SK-N-SH treated with all-trans-retinoic acid at 6 μM for 48 hours (cell line): ENCODE measurements around the gene OR6B3.

Source experiments
- ATAC-seq: fragments of 200-7000 bp; cut with Tn5 transposase; 3 replicates; pipeline ENCODE4 v1.9.1; 2020; ENCODE audit warnings: mild to moderate bottlenecking, moderate library complexity
- ARNTL ChIP-seq: fragments of 450-650 bp; formaldehyde crosslinking; IDR thresholded peaks from 2 replicates; pipeline ENCODE4 v1.5.0; 2020; ENCODE audit warnings: low read depth, mild to moderate bottlenecking, moderate library complexity, borderline replicate concordance
- RARB ChIP-seq: fragments of 250-450 bp; sonication (Bioruptor Pico); IDR thresholded peaks from 2 replicates; pipeline ENCODE4 v1.8.0; 2021; ENCODE audit warnings: mild to moderate bottlenecking, moderate library complexity
- TF ChIP-seq, protein P1 (sequence below): fragments of 250-450 bp; sonication (Bioruptor Pico); IDR thresholded peaks from 2 replicates; pipeline ENCODE4 v1.5.1; 2021; ENCODE audit warnings: mild to moderate bottlenecking, moderate library complexity

The OR6B3 gene

DNA sequence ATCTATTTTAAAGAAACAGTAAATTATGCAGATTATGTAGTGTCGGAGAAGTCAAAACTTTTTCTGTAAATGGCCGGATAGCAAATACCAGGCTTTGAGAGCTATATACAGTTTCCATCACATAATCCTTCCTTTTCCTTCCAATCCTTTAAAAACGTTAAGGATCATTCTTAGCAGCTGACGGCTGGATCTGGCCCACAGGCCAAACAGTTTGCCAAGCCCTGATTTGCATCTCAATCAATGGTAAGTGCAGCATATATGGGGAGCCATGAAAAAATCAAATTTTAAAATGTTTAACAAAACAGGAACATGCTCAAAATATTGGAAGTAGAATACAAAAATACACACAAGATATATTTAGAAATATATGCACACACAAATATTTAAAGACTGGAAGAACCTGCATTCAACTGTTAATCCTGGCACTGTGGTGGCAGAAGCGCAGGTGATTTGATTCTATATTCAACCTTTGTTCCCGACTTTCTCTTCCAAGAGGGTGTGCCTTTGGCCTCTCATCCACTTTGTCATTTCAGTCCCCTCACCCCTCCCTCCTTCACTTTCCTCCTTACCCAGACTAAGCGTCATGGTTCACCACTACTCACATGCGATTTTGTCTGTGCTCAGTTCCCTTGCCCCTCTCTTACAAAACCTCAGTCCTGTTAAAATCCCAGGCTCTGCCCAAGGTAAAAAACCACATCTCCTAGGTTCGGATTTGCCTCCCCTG is 55.5 kb downstream of the OR6B3 start:
- no peak for TF ChIP-seq ARNTL (CRISPR knock-in tag)
- TF ChIP-seq RARB (CRISPR knock-in tag): no peak
- TF ChIP-seq, protein P1, sequence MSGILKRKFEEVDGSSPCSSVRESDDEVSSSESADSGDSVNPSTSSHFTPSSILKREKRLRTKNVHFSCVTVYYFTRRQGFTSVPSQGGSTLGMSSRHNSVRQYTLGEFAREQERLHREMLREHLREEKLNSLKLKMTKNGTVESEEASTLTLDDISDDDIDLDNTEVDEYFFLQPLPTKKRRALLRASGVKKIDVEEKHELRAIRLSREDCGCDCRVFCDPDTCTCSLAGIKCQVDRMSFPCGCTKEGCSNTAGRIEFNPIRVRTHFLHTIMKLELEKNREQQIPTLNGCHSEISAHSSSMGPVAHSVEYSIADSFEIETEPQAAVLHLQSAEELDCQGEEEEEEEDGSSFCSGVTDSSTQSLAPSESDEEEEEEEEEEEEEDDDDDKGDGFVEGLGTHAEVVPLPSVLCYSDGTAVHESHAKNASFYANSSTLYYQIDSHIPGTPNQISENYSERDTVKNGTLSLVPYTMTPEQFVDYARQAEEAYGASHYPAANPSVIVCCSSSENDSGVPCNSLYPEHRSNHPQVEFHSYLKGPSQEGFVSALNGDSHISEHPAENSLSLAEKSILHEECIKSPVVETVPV (CRISPR knock-in tag): no peak
- no peak for ATAC-seq
